Measurements from ENCODE around the gene ANP32B. TPM values are rescaled to one million over a fixed set of nuclear protein-coding genes. Genes with fewer than 3 reads are reported as not detected.

The ANP32B gene
- total and polyA plus RNA-seq, 2 experiments from 2014 or later = 13.1 to 114 TPM

GRCh38 chr9:98046180-98046543 is 63.0 kb downstream of the ANP32B start (continued):
- TF ChIP-seq ZNF462 (CRISPR knock-in tag; IDR thresholded peaks at IDR 0.05) = no peak
- TF ChIP-seq JUNB (IDR thresholded peaks at IDR 0.05; ENCODE audit: unreplicated experiment) = no peak

- no peak for ATAC-seq
- Mint-ChIP-seq H3K4me1 (no peaks in the 10 kb centered on the region), H3K27ac (no peak overlapping the region), H3K36me3 (ENCODE audit: low read depth) (no peaks in the 10 kb centered on the region), H3K4me3 (no peak overlapping the region), H3K27me3 (ENCODE audit: insufficient read depth, low read depth, poor library complexity) (no peaks in the 10 kb centered on the region), H3K9me3 (no peaks in the 10 kb centered on the region)
- no peaks in the 10 kb centered on the region for H3K36me3 ChIP-seq (ENCODE audit: insufficient read depth)
- no peak overlapping the region for H3K27ac ChIP-seq (ENCODE audit: low read depth)
- no peaks in the 10 kb centered on the region for H3F3A ChIP-seq (replicated peaks; ENCODE audit: low read depth)
- H3K27me3 ChIP-seq (ENCODE audit: insufficient read depth) = no peaks in the 10 kb centered on the region
- no peaks in the 10 kb centered on the region for H3K9me2 ChIP-seq (ENCODE audit: insufficient read depth)
- no peak overlapping the region for H3K4me3 ChIP-seq
- H3K4me1 ChIP-seq (ENCODE audit: insufficient read depth) = no peaks in the 10 kb centered on the region
- no peaks in the 10 kb centered on the region for H4K20me1 ChIP-seq (replicated peaks; ENCODE audit: insufficient read depth)
- H3K4me2 ChIP-seq = no peak overlapping the region
- no peaks in the 10 kb centered on the region for H3K79me2 ChIP-seq (replicated peaks; ENCODE audit: insufficient read depth)
- no peak overlapping the region for H2AFZ ChIP-seq
- DNase-seq (ENCODE audit: low spot score) = no peak
- TF ChIP-seq ZNF114 (CRISPR knock-in tag; IDR thresholded peaks at IDR 0.05) (no peak), CREB1 (CRISPR knock-in tag; IDR thresholded peaks at IDR 0.05; ENCODE audit: low read depth) (no peak), STAT1 (IDR thresholded peaks at IDR 0.05; ENCODE audit: unreplicated experiment) (no peak), REST (IDR thresholded peaks at IDR 0.05; ENCODE audit: unreplicated experiment) (no peak), ETS1 (IDR thresholded peaks at IDR 0.05) (no peak), NANOG (IDR thresholded peaks at IDR 0.05; ENCODE audit: borderline replicate concordance) (no peak), EZH2 (IDR thresholded peaks at IDR 0.05; ENCODE audit: low read depth, unreplicated experiment) (no peak), POLR2AphosphoS5 (IDR thresholded peaks at IDR 0.05; ENCODE audit: low read depth) (no peak), EZH2phosphoT487 (IDR thresholded peaks at IDR 0.05; ENCODE audit: unreplicated experiment) (no peak), JUNB (IDR thresholded peaks at IDR 0.05; ENCODE audit: unreplicated experiment) (no peak)
Measured at GRCh38 chr9:98047002-98047401, 63.9 kb downstream of the ANP32B start.

Measured in GM23338 (cell line).